OCI-LY7 (cell line): Measurements from ENCODE around the gene MRPL28. TPM values are rescaled to one million over a fixed set of nuclear protein-coding genes. Genes with fewer than 3 reads are reported as not detected.

Experiments
- BruUV-seq: library from RNA; stranded (reverse); fragments of 400-500 nt; replicated peaks from 2 replicates; lab custom pipeline; 2021; lab: Mats Ljungman, UMichigan
- CTCF ChIA-PET: fragments of 300-600 bp; sonication (Branson Sonifier 250); formaldehyde crosslinking; loops from one replicate; lab custom pipeline; 2022; ENCODE audit warnings: antibody characterized with exemption; ENCODE audit not compliant: unreplicated experiment; lab: Charles Lee
- POLR2A ChIA-PET: fragments of 300-600 bp; sonication (Branson Sonifier 250); formaldehyde crosslinking; loops from one replicate; lab custom pipeline; 2022; ENCODE audit warnings: antibody characterized with exemption; lab: Charles Lee
- DNase-seq: peaks from one replicate; pipeline ENCODE4 v3.0.0-alpha.2; 2015; ENCODE audit warnings: low spot score
- H2AFZ ChIP-seq: fragments of 200-600 bp; sonication (generic), shearing (Covaris generic); 2 replicates; pipeline ENCODE4 v1.6.1; 2014; ENCODE audit warnings: mild to moderate bottlenecking, antibody characterized with exemption, low read length, moderate library complexity
- H3K27ac ChIP-seq: fragments of 200-600 bp; sonication (generic); 2 replicates; pipeline ENCODE4 v1.5.1; 2014; ENCODE audit warnings: mixed run types, low read depth, mild to moderate bottlenecking, moderate library complexity, low read length, inconsistent platforms; ENCODE audit not compliant: poor library complexity, severe bottlenecking
- H3K36me3 ChIP-seq: fragments of 200-600 bp; sonication (generic); 2 replicates; pipeline ENCODE4 v1.6.1; 2014; ENCODE audit warnings: mild to moderate bottlenecking, antibody characterized with exemption, low read length, moderate library complexity, mixed read lengths; ENCODE audit not compliant: insufficient read depth
- H3K4me1 ChIP-seq: fragments of 200-600 bp; sonication (generic); 2 replicates; pipeline ENCODE4 v1.5.1; 2014; ENCODE audit warnings: mild to moderate bottlenecking, low read length; ENCODE audit not compliant: insufficient read depth, poor library complexity, severe bottlenecking
- H3K4me2 ChIP-seq: fragments of 200-600 bp; sonication (generic); 2 replicates; pipeline ENCODE4 v1.6.1; 2014; ENCODE audit warnings: mild to moderate bottlenecking, low read length
- H3K4me3 ChIP-seq: fragments of 200-600 bp; sonication (generic); 2 replicates; pipeline ENCODE4 v1.5.1; 2014; ENCODE audit warnings: mild to moderate bottlenecking, low read depth, low read length; ENCODE audit not compliant: poor library complexity, severe bottlenecking
- H3K79me2 ChIP-seq: fragments of 200-600 bp; sonication (generic); 2 replicates; pipeline ENCODE4 v1.6.1; 2016; ENCODE audit warnings: low read depth, mild to moderate bottlenecking, low read length, moderate library complexity, mixed read lengths; ENCODE audit not compliant: insufficient read depth
- H3K9me2 ChIP-seq: fragments of 200-600 bp; sonication (generic); 2 replicates; pipeline ENCODE4 v1.6.1; 2016; ENCODE audit warnings: mild to moderate bottlenecking, low read length, mixed read lengths; ENCODE audit not compliant: insufficient read depth
- H3K9me3 ChIP-seq: fragments of 200-600 bp; sonication (generic); 2 replicates; pipeline ENCODE4 v1.6.1; 2014; ENCODE audit warnings: mild to moderate bottlenecking, mixed run types, low read length, mixed read lengths
- H4K20me1 ChIP-seq: fragments of 200-600 bp; sonication (generic); 2 replicates; pipeline ENCODE4 v1.6.1; 2014; ENCODE audit warnings: mild to moderate bottlenecking, antibody characterized with exemption, low read length, moderate library complexity, mixed read lengths; ENCODE audit not compliant: insufficient read depth
- EZH2phosphoT487 ChIP-seq: fragments of 200-600 bp; sonication (generic); IDR thresholded peaks from 2 replicates; pipeline ENCODE4 v1.6.1; 2018; ENCODE audit warnings: low read depth, borderline replicate concordance, mild to moderate bottlenecking, mixed run types, antibody characterized with exemption, low read length, moderate library complexity, mixed read lengths
- intact Hi-C: fragments of 100-400 bp; cut with micrococcal nuclease; formaldehyde crosslinking; loops from one replicate; pipeline ENCODE4 v1.10.0; 2022; ENCODE audit not compliant: unreplicated experiment
- total RNA-seq, 2 experiments: library from RNA; depleted of rRNA in 1 of 2; stranded (reverse); fragments of >200 nt in 1 of 2; shearing (Covaris generic) in 1 of 2; gene quantifications; 2 replicates each; pipeline ENCODE4 v1.2.3, GENCODE V29; 2014 to 2022
- TF ChIP-seq, protein P1 (sequence below): fragments of 200-600 bp; sonication (generic); conservative IDR thresholded peaks from 2 replicates; pipeline ENCODE4 v1.5.1; 2014; ENCODE audit warnings: mild to moderate bottlenecking, antibody characterized with exemption, low read length, moderate library complexity, mixed read lengths

Gene MRPL28
- total RNA-seq, 2 experiments from 2014 or later = 84.6 to 113 TPM

- CTCF ChIA-PET = no interaction called here
- intact Hi-C loops = no loop called here
- peak; percentile 59 for DNase-seq
These were observed 27.5 kb upstream of the MRPL28 start for GRCh38 chr16:397736-398332.

GRCh38 chr16:397135-397661 is 26.9 kb upstream of the MRPL28 start, which contains the start of gene NME4:
TSS of gene NME4 (plus strand) at chr16:397199. CDS start at chr16:397223, 24 bp downstream.
- H3K4me1 ChIP-seq = peaks cover 24% of the 10 kb centered on the region
- POLR2A ChIA-PET = no interaction called here
- peak within 1 kb of the TSS; percentile 45 for H3K4me2 ChIP-seq
- no peak within 1 kb of the TSS for H2AFZ ChIP-seq
- H3K36me3 ChIP-seq = 0 out of 2 replicates have a peak, but pooled peaks cover under 1% of the 10 kb centered on the region
- CTCF ChIA-PET = no interaction called here
- no peaks in the 10 kb centered on the region; the same call in 1 of the 2 replicates for H3K79me2 ChIP-seq
- no peak within 1 kb of the TSS for H3K27ac ChIP-seq
- TF ChIP-seq EZH2phosphoT487 = no peak
- TF ChIP-seq, protein P1, sequence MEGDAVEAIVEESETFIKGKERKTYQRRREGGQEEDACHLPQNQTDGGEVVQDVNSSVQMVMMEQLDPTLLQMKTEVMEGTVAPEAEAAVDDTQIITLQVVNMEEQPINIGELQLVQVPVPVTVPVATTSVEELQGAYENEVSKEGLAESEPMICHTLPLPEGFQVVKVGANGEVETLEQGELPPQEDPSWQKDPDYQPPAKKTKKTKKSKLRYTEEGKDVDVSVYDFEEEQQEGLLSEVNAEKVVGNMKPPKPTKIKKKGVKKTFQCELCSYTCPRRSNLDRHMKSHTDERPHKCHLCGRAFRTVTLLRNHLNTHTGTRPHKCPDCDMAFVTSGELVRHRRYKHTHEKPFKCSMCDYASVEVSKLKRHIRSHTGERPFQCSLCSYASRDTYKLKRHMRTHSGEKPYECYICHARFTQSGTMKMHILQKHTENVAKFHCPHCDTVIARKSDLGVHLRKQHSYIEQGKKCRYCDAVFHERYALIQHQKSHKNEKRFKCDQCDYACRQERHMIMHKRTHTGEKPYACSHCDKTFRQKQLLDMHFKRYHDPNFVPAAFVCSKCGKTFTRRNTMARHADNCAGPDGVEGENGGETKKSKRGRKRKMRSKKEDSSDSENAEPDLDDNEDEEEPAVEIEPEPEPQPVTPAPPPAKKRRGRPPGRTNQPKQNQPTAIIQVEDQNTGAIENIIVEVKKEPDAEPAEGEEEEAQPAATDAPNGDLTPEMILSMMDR = no peak
- no peaks in the 10 kb centered on the region for H4K20me1 ChIP-seq
- no peaks in the 10 kb centered on the region for H3K9me3 ChIP-seq
- DNase-seq = peak; percentile 43
- H3K4me3 ChIP-seq = peak within 1 kb of the TSS; percentile 60
- intact Hi-C loops = no loop called here
- H3K9me2 ChIP-seq = no peaks in the 10 kb centered on the region
- no TSS peak for BruUV-seq

More at GRCh38 chr16:397736-398332, 27.5 kb upstream of the MRPL28 start:
- Histone ChIP-seq H4K20me1 (no peaks in the 10 kb centered on the region), H3K9me2 (no peaks in the 10 kb centered on the region), H3K27ac (no peak overlapping the region), H3K4me1 (peaks cover 28% of the 10 kb centered on the region), H2AFZ (no peak overlapping the region), H3K4me3 (no peak overlapping the region), H3K79me2 (no peaks in the 10 kb centered on the region; the same call in 1 of the 2 replicates), H3K36me3 (no peaks in the 10 kb centered on the region), H3K9me3 (no peaks in the 10 kb centered on the region), H3K4me2 (0 out of 2 replicates have a peak overlapping the region, but pooled peaks have one; percentile 14)
- POLR2A ChIA-PET = interaction anchor here (0.6 kb wide), 1 partner anchor 12 kb away, joined by 5 read pairs; no protein-coding TSS in a partner anchor
- no peak for TF ChIP-seq EZH2phosphoT487
- TF ChIP-seq, protein P1 = 0 out of 2 replicates have a peak, but pooled peaks have one; percentile 29
- BruUV-seq = no TSS peak

DNA sequence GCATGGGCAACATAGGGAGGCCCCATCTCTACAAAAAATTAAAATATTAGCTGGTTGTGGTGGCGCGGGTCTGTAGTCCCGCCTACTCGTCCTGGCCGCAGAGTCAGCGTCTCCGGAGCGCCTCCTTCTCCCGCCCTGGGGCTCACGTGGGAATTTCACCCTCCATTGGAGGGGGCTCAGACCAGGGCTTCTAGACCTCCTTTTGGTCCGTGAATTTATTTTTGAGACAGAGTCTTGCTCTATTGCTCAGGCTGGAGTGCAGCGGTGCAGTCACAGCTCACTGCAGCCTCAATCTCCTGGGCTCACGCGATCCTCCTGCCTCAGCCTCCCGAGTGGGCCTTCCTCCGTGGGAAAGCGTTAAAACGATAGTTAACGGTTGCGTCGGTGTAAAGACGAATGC is 26.3 kb upstream of the MRPL28 start:
- TF ChIP-seq, protein P1 = no peak
- TF ChIP-seq EZH2phosphoT487 = no peak
- CTCF ChIA-PET = no interaction called here
- BruUV-seq = no TSS peak
- Histone ChIP-seq H3K27ac (no peak overlapping the region), H3K36me3 (peaks cover 5% of the 10 kb centered on the region; the same call in 1 of the 2 replicates), H3K79me2 (no peaks in the 10 kb centered on the region; the same call in 1 of the 2 replicates), H3K4me1 (peaks cover 23% of the 10 kb centered on the region), H3K9me3 (peaks cover 5% of the 10 kb centered on the region), H3K9me2 (no peaks in the 10 kb centered on the region), H4K20me1 (no peaks in the 10 kb centered on the region), H3K4me2 (peak overlapping the region; percentile 45), H2AFZ (no peak overlapping the region), H3K4me3 (peak overlapping the region; percentile 15)
- intact Hi-C loops = no loop called here
- no peak for DNase-seq
- POLR2A ChIA-PET = no interaction called here
